RKO (cell line): ENCODE data around the gene SP8.

ENCODE experiments used
- DNase-seq: peaks from one replicate; pipeline ENCODE4 v3.0.0-alpha.2; 2016; ENCODE audit warnings: low spot score

The SP8 gene

DNA sequence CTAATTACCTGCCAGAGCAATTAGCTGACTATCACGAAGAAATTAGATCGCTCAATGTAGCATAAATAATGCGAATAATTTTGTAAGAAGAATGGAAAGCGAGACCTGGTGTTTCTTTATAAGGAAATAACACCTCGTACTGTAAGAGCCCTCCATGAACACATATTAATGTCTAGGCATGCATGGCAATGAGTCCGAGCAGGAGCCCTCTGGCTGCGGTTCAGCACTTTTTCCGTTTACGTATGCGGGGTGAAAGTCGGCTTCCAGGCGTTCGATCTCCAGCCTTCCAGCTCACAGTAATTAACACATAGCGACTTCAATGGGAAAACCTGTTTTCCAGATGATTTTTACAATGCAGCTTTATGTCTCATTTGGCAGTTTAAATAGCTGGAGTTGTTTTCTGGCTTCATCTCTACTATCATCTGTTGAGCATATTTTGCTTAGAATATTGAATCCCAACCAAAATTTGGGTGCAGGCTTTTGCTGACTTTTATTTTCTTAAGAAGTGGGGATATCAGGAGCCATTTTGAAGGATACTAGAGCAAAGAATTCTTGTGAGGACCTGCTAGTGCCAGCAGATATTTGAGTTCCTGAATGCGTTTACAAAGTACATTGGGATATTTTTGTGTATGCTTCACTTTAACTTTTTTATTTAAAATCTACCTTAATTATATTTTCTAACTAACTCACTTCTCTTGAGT, 7.2 kb upstream of the SP8 start:
- no peak for DNase-seq

DNA sequence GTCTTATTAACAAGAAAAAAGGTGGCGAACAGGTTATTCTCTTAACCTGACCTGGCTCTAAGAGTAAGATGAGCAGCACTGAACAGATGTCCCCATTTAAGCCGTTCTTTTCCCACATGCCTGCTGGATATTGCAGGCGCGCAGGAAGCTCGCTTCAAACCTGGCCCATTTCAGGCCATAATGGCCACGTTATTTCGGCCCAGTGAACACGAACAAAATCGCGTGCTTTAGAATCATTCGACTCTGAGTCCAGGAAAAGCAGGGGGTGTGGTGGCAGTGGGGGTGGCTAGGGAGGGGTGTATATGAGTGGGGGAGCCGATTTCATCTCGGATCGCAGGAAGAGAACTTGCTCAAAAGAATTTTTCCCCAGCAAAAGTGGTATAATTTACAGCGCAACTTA, 6.6 kb upstream of the SP8 start:
- no peak for DNase-seq

DNA sequence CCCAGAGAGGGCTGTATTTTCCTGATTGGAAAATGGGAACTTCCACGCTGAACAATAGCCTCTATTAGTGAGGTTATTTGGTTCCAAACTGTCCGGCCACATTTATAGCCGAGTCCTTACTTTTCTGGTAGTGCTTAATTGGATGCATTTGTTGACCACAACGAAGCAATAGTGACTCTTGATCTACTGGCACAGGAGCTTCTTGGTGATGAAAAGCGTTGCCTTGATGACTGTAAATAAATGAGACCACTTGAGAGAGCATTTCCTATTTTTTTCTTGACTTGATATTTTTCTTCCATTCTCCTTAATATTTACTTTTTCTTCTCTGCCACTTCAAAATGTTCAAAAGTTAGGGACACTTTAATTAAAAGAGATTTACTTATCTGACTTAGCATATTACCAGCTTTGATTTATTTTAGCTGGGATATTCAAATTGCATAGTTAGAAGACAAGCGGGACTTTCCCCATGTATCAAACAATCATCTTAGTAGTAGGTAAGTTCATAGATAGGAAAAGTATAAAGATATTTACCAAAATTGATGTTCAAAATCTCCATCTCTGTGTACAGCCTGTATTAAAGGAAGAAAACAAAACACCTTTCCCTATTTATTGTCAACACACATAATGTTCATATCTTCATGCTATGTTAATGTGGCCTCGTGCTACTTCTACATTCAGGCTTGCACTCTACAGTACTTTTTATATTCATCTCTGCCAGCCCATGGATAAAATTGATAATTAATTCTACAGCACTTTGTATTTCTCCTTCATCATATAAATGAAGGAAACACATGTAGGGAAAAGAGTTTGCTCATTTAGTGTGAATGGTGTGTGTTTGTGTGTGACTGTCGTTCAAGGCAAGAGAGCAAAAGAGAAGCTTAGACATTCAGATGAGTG, 5.1 kb upstream of the SP8 start:
- DNase-seq = no peak

DNA sequence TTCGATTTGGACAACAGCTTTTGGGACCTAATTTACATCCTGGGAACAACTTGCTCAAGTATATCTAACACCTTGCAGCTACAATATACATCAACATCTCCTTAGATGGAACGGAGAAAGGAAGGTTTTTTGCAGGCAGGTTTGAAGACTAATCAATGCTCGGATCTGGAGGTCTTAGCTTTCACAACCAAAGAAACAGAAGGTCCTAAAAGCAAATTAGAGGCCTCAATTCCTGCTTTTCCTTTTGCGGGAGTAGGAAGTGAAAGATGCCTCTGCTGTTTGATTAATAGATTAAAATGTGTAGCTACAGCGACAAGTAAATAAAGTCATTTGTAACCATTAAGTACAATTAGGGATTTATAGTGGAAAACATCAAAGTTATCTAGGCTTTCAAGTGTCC, 3.7 kb upstream of the SP8 start:
- no peak for DNase-seq

DNA sequence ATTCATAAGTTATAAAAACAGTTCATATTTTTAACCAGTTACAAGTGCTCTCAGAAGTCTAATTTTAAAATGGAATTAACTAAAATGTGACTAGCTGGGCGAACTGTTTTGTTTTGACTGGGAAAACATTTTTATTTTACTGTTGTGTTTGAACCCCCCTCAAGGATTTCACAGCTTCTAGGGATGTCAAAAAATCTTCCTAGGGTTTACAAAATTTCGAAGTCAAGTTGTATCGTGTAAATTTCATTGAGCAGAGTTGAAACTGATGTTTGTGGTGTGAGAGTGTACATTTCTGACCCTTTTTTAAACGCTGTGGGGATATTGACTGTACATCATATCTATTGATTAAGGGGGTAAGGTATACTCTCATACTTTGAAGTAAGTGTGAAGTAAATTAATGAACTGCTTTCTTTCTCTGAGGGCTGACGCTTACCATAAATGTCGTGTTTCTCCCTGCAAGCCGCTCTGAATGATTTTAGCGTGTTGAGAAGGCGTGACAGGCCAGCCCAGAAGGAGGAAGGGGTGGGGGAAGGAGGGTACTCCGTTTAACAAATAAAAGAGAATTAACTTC, 1.8 kb upstream of the SP8 start:
- no peak for DNase-seq

DNA sequence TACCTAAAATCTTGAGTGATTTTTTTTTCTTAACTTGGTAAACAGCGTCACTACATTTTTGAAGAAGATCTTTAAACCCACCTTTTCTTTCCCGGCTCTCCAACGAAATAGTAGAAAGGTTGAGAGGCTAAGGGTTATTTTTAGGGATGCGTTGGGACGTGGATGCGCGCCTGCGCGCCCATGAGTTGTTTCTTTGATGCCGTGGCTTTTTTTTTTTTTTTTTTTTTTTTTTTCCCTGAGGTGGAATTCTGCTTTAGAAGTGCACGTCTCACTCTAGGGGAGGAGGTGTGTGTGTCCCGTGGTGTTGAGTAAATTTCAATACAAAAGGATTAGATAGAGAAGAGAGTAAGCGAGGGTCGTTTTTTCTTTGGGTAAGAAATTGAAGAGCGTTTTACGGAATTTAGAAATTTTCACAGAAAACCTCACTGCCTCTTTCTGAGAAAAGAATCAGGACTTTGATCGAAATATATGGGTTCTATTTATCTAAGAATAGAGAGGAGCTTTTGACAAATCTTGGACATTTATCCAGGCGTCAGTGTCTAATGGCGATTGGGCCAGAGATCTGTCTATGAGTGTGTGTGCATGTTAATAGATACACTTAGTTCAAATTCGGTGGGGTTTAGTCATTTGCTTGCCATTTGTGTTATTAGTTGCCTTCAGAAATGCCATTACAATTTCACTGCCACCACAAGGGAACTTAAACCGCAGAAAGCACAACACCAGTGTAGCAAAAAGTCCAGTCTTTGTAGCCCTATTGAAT, 1.2 kb upstream of the SP8 start:
- no peak for DNase-seq

DNA sequence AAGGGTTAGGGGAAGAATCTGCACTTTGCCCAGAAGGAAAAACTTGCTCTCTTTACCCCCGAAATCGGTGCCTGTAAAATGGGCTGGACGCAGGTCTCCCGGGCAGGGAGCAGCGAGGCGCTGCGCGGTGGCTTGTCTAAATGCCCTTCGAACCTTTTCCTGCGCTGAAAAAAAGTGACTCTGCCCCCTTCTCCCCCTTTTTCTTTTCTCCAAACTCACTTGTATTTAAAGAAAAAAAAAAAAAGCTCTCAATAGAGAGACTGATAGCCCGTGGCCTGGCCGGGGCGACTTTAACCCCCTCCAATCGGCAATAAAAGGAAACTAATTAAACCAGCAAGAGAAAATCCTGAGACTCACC, 286 bp downstream of the SP8 start:
- DNase-seq = peak; percentile 21

DNA sequence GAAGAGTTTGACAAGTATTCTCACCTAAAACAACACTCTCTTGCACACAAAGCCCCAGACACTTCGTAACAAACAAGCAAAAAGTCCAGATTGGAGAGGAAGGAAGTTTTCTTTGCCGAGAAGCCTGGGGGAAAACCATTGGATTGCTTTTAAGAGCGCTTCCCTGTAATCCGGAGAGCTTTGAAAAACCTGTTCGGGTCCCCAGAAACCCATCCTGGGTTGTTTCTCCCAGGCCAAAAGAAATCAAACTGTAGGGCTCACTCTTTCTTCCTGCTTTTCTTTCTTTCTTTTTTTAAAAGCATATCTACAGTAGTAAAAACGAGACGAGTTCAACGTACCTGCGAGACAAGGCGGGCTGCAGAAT, 655 bp downstream of the SP8 start:
- DNase-seq = no peak

DNA sequence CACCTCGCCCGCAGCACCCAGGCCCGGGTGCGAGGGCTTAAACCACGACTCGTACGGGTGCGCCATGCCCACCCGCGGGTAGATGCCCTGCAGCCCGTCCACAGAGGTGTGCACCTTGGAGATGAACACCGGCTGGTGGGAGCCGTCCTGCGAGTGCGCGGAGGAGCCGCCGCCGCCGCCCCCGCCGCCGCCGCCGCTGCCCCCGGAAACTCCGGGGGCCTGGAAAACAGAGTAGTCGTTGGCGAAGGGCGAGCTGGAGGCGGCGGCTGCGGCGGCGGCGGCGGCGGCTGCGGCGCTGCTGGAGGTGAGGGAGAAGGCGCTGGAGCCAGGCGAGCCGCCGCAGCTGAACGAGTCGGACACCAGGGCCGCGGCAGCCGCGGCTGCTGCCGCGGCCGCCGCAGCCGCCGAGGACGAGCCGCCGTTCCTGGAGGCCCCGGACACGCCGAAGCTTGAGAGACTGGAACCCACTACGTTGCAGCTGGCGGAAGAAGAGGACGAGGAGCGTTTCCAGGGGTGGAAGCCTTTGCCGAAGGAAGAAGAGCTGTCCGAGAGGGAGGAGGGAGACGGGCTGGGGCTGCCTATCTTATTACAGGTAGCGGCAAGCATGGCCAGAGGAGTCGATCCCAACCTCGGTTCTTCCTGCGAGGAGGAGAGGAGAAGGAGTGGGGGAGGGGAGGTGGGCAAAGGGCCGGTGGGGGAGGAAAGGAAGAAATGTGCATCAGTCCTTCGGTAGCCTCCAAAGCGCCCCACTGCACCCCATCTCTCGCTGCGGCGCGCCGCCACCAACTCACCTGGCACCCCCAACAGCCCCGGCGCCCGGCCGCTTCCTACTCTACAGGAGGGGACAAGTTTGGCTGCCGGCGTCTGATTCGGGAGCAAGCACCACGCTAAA, 1.3 kb downstream of the SP8 start:
- no peak for DNase-seq

DNA sequence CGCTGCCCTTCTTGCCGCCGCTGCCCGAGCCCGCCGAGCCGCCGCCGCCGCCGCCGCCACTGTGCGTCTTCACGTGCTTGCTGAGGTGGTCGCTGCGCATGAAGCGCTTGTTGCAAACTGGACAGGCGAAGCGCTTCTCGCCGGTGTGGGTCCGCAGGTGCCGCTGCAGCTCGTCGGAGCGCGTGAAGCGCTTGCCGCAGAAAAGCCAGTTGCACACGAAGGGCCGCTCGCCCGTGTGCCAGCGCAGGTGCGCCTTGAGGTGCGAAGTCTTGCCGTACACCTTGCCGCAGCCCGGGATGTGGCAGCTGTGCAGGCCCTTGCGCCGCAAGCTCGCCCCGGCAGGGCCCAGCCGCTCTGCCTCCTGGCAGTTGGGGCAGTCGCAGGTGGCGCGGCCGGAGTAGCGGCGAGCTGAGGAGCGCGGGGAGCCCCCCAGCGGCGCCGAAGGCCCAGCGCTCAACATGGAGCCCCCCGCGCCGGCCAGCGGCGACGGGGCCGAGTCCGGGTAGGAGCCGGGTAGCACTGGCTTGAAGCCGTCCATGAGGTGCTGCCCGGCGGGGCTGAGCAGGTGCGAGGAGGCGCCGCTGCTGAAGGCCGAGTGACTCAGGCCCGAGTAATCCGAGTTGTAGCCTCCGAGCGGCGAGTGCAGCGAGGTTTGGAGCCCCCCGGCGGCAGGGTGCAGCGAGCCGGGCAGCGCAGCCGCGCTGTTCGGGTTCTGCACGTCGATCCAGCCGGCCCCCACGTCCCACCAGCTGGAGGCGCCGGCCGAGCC, 2.1 kb downstream of the SP8 start:
- DNase-seq = no peak

DNA sequence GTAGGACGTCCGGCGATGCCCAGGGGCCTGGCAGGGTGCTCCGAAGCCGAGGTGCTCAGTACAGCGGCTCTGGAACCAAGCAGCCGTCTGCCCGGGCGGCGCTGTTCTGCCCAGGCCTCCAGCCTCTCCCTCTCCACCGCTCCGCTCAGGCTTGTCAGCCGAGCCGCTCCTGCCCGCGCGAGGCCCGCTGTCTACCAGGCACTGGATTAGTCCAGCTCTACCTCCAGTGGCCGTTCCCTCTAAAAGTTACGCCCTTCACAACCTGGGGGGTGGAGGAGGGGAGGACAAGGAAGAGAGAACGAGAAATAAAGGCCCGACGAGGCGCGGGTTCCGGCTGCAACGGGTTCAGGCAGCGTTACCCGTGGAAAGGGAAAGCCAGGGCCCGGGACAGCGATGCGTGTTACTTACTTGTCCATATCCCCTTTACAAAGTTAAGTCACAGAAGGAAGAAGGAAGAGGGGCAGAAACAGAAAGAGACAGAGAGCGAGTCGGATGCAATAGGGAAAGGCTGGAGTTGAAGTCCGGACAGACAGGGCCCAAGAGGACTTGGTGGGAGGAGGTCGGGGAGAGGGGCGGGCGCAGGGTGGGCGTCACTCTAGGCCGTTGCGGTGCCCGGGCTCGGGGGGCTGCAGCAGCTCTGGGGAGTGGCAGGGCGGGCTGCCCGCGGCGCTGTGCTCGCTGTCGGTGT, 2.8 kb downstream of the SP8 start:
- no peak for DNase-seq

DNA sequence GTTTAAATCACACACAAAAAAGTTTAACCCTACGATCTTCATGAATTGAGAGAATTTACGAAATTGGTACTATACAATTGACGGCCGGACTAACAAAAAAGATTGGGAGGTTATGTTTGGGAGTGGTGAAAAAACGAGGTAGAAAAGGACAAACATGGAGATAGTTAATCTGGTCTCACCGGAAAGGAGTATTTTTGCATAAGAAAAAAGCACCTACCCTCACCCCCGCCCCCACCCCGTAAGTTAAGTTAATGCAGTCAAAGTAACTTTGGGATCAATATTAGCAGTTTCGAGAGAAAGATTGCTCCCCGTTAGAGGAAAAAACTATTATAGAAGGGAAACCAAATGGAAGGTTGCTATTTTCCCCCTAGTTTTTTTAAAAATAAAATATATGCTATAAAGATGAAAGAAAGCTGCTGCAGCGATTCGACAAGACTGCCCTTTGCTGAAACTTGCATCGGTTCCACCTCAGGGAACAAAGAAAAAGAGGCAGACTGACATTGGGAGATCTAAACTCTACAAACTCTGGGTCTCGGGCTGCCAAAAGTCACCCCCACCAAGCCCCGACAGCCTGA, 3.5 kb downstream of the SP8 start:
- no peak for DNase-seq

DNA sequence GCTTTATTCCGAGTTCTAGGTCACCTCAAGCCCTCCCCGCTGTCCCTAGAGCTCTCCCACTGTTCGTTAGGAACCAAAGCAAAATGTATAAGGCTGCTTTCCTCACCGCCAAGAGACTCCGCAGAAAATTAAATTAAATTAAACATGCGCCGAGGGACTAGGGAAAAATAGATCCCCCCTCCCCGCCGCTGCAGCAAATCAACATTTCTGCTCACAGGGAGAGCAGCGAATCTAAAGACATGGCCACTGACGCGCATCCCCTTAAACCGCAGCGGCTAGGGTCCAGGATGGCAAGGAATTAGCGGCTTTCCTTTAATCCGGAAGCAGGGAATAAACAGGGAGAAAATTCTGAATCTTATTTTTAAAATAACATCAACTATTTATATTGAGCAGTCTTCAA, 7.6 kb downstream of the SP8 start:
- no peak for DNase-seq

DNA sequence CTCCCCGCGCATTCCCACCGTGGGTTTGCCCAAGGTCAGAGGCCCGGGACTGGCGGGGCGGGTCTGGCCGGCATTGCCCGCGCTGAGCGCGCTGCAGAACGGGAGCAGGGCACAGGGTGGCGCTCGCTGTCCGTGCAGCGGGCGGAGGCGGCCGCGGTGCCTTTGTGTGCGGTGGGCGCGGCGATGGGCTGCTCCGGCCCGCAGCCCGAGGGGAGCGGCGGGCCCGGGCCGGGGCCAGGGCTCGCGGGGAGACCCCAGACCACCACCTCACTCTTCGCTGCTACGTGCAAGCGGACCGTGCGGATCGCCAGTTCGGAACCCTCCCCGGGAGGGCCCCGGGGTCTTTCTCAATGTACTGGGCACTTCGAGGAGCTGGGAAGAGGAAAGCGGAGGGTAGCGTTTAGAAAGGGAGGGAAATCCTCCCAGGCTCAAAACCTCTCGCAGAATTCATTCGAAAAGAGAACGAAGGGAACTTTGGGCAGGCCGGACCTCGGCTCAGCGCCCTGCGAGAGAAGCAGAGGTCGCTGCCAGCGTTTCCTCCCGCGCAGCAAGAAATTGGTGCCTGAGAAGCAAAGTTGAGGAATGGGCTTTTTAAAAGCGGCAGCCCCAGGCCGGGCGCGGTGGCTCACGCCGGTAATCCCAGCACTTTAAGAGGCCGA, 8.5 kb downstream of the SP8 start:
- DNase-seq = no peak

DNA sequence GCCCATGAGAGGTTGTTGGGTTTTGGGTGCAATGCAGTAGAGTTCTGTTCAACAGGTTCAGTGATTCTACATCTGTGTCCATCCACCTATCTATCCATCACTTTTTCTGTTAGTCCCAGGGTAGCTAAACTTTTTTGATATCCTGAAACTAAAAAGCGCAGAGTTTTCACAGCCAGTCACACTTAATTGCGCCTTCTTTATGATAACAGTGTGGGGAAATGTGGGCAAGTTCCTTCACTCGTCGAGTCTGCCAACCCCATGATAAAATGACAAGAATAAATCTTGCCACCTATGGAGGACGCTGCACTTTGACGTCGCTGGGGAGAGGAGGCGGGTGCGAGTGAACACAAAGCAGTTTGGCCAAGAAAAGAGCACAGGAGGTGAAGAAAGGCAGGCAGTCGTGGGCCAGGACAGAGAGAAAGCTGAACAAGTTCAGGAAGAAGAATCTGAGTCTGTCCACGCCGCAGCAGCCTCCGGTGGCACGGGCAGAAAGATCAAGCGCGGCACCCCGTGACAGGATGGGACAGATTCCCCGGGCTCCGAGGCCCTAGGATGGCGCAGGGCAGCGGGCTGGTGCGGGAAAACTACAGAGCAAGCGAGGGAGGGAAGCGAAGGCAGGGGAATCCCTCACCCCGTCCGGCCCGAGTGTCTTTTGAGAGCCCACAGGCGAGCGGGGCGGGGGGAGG, 9.2 kb downstream of the SP8 start:
- DNase-seq = no peak

DNA sequence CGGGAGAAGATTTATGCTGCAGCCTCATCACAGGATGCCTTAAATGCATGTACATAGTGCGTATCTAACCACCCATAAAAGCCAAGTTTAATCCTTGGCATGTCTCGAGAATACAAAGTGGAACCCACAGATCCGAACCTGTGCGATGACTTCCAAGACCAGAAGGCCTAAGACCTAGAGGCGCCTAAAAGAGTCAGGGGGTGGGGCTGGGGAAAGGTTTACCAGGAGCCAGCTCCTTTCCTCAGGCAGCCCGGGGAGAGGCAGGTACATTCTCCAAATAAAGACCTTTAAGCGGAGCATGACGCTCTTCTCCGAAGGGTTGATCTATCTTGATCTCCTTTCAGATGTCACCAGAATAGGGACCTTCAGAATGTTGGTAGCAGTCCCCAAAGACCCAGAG, 9.7 kb downstream of the SP8 start:
- no peak for DNase-seq

DNA sequence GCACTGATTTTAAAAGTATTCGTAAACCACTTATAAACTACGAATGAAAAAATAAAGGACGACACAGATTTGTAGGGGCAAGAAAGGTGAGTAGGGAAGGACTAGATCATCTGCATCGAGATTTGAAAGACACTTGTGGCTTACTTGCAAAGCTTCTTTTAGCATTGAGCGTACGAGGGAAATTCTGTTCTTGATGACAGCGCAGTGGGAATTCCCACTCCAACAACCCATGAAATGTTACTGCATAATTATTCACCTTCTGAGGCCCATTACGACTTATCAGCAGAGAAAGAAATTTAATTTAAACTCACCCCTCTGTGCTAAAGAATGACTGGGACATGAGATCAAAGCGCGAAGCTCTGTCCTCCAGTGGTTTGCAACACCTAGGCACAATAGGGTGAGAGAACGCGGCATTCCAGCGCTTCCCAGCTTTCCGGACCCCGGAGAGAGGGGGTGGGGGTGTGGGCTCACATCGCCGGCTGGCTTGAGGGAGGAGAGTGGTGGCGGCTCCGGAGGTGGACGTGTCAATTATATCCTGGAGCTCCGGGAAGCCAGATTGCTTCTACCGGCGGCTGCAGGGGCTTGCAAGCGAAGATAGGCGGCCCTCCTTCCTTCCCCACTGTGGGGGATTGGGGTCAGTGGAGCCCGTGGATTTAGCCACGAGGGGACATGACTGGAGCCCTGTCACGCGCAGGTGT, 10.3 kb downstream of the SP8 start:
- DNase-seq = no peak

DNA sequence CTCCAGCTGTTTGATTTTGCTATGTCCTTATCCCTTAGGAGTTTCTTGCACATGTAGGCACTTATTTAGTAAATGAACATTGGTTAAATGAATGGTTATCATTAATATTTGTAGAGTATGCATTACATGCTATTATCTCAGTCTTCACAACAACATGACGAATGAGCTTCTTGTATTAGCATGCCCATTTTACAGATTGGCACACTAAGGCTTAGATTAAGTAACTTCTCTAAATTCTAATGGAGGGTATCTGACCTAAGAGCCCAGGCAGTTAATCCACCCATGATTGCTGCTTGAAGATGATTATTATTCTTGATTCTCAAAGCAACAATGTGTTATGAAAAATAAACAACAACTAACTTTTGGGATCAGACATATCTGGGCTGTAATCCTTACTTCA, 32.7 kb downstream of the SP8 start:
- no peak for DNase-seq
